Fibroblast of gingiva (primary cell): ENCODE results near the gene MACROD2.

ENCODE experiments used
- DNase-seq: peaks from one replicate; pipeline ENCODE4 v3.0.0-alpha.2; 2011; ENCODE audit warnings: low read depth

MACROD2 gene

DNA sequence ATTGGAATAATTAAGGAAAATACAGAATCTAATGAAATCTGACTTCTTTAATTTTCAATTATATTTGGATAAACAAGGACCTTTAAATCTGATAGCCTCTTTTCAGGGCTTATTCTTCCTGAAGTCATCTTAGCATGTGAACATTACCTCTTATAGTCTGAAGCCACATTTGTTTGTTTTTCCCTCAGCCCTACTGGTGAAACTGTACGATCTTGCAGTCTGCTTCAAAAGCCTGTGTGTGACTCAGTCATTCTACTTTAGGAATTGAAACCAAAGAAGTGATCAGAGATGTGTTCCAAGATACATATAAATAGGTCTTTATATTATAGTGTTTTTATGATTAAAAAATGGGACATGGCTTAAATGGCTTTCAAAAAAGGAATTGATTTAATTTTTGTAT, 67.5 kb downstream of the MACROD2 start:
- DNase-seq: peak; percentile 27

DNA sequence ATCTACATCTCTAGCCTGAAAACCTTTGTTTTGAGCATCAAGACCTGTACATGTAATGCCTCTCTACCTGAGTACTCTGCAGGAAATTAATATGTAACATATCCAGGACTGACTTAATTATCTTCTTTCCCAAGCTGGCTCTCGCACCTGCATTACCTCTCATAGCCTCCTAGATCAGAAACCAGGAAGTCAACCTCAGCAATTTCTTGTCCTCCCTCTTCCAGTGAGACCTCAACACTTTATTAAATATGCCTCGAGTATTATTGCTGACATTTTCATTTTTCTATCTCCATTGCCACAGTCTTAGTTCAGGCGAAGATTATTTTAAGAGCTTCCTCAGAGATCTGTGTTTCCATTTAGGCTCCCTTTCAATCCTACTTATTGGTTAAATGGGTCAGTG, 69.0 kb downstream of the MACROD2 start:
- DNase-seq: no peak

DNA sequence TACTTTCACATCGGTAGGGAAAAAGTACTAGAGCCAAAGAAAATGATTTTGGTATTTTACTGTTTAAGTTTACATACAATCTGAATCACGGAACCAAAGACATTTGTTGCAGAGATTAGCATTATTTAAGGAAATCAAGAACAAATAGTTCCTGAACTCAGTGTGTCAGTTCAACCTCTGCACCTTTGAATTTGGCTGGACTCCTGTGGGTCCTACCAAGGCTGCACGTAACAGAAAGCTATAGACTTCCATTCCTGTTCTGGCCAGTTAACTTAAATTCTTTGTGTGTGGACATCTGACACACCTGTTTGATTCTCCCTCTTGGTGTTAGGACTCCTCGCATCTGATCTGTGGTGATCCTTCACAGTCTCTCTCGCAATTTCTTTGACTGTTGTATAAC, 69.6 kb downstream of the MACROD2 start:
- DNase-seq: no peak

DNA sequence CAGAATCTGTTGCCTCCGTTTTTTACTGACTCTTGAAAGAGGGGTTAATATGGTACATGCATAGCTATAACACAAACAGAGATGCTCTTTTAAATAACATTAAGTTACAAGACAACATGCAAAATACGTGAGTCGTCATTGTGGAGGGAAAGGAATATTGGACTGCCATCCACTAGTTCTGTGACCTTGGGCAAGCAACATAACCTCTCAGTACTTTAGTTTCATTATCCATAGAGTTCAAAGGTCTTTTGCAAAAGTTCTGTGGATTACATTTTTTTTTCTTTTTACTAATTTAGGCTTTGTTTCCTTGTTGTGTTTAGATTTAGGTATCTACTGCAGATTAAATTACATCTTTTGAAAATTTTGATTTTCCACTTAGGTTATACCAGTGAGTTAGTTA, 70.5 kb downstream of the MACROD2 start:
- DNase-seq: no peak

DNA sequence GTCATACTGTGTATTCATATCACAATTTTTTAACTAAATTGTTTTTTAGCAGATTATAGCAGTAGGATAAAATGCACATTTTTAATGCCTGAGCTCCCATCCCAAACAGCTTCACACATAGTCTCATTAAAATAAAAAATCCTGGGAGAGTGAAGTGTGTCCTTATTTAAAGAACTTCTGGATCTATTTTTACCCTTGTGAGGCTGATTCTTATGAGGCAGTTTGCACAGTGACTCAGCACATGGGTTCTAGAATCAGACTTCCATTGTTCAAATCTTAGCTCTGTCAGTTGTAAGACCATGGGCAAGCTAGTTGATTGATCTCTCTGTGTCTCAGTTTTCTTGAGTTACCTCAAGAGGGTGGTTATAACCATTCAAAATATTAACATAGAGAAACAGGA, 72.3 kb downstream of the MACROD2 start:
- DNase-seq: no peak

DNA sequence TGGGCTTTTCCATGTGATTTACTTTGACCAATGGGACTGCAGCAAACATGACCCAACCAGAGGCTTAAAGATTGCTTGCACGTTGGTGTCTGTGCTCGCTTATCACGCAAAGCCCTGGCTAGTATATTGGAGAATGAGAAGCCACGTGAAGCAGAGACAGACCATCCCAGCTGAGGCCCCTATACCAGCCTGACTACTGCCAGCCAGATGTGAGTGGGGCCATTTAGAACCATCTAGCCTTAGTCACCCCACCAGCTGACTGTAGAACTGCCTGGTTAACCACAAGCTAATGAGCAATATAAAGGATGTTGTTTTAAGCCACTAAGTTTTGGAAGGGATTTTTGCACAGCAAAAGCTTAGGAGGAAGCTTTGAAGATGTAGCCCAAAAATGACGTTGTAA, 74.5 kb downstream of the MACROD2 start:
- DNase-seq: peak; percentile 1

DNA sequence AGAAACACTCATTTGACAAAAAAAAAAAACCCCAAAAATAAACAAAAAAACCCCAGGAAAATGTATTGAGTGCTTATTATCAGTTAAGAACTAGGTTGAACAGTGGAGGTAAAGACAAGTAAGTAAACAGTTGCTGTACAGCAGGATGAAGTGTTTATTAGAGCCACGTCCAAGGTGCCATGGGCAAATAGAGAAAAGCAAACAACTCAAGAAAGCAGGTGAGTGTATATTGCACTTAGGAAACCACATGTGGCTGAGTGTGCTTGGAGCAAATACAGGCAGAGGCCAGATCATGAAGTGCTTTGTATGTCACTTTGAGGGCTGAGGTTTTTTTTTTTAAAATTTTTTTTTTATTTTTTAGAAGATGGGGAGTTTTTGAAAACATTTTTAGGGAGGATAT, 98.3 kb downstream of the MACROD2 start:
- no peak for DNase-seq

DNA sequence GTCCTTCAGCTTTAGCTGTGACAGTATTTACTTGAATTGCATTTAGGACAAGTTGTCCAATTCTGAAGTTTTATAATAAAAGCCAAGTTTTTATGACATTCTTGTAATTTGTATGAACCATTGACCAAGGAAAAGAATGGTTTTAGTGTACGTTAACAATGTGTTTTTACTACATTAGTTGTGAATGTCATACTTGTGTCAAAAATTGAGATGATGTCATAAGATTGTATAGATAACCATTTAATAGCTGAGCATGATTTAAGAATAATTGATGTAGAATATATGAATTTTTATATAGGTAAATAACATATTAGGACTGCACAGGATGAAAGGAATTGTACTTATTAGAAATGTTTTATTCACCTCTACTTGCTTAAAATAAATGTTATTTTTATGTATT, 102.9 kb downstream of the MACROD2 start:
- no peak for DNase-seq

DNA sequence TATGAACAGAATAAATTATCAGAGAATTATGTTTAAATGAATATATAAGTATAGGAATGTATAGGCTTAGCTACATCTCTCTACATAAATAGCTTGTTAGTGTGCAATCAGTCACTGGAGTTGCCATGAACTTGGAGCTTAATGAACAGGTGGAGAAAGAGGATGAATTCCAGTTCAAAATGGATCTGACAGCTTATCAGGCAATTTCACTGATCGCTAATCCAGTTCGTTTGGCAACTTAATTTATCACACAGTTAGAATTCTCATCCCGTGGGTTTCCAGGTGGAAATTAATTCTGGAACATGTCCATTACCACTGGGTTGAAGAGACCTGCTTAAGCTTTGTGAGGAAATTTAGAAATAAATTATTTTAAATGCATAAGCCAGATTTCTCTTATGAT, 118.1 kb downstream of the MACROD2 start:
- DNase-seq: no peak

DNA sequence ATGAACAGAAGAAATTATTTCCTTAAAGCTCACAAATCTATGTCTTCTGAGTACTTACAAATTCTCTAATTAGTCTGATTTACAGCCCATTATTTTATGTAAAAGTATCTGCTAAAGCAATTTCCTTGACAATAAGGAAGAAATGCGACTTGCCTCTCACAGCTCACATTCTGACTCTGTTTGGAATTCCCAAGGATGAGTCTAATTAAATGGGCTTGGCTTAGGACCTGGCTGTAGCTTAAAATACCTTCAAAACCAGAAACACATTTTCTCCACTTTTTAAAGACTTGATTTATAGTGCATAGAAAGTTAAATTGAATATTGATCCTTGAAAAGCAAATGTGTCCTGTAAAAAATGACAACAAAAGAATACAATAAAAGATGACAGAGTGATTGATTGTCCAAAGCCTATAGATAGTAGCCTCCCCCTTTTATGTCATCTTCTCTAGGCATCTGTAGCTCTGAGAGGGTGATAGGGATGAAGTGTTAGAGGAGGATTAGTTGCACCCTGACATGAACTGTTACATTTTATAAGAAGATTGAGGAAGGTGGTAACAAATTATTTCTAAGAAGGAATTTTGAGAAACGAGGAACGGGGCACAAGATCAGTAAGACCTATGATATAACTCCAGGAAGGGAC, 118.9 kb downstream of the MACROD2 start:
- DNase-seq: no peak

DNA sequence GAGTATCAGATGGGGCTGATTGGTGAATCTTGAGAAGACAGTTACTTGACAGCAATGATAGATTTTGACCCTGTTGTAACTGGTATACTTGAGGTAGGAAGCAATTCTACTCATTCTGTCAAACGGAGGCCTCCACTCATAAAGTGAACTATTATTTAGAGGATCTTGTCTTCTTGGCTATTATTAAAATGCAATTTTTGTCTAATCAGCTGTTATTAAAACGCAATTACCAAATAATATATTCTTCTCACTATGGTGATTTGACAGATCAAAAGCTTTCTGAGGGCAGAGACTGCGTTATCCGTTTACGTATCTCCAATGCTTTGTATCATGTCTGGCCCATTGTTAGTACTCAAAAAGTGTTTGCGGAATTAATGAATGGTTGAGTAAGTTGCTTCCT, 120.7 kb downstream of the MACROD2 start:
- DNase-seq: no peak

DNA sequence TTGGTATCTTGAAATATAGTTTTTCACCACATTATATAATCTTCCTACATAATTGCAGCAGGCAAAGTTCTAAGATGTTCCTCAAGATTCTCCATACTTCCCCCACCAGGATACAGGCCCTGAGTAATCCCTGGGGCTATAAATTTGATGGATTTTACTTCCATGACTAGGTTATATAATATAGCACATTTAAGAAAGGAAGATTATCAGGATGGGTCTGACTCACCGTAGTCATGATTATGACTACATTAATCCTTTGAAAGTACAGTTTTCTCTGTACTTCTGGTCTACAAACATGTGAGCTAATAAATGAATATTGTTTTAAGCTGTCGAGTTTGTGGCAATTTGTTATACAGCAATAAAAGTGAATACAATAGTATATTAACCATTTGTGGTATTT, 122.5 kb downstream of the MACROD2 start:
- DNase-seq: no peak

DNA sequence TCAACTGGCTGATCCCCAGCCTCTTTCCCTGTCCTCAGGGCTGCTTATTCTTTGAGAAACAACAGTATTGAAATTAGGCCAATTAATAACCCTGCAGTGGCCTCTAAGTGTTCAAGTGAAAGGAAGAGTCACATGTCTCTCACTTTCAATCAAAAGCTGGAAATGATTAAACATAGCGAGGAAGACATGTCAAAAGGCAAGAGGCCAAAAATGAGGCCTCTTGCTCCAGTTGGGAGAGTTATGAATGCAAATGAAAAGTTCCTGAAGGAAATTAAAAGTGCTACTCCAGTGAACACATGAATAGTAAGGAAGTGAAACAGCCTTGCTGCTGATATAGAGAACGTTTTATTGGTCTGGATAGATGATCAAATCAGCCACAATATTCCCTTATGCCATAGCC, 131.5 kb downstream of the MACROD2 start:
- no peak for DNase-seq

DNA sequence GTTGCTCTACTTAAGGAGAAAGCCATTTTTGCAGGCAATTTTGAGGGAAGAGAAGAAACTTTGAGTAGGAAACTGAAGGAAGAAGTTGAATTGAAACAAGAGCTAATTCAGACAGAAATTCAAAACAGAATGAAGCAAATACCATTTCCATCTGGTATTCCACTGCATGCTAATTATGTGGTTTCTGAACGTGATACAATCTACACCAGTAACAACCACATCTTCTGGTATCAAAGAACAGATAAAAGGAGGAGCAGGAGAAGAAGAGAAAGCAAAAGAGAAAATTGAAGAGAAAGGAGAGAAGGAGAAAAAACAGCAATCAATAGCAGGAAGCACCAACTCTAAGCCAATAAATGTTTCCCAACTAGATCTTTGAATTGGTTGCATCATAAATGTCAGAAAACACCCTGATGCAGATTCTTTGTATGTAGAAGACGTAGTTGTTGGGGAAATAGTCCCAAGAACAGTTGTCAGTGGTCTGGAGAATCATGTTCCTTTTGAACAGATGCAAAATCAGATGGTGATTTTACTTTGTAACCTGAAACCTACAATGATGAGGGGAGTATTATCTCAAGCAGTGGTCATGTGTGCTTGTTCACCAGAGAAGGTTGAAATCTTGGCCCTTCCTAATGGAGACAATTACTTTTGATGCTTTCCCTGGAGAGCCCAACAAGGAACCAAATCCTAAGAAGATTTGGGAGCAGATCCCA, 132.4 kb downstream of the MACROD2 start:
- DNase-seq: no peak

DNA sequence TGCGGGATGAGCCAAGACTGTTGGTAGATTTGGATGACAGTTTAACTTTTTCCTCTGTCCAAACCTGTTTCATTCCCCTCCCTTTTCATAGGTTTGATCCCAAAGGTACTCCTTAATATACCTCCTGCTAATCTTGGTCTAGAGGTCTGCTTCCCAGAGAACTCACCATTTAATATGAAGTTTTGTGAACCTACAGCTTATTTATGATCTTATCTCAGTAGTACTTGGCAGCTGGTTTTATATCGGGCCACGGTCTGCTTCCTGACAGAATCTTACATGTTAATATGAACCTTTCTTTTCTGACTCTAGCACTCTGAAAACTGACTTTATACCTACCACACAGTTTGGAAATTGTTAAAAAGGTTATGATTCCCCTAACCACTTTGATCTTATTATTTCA, 138.7 kb downstream of the MACROD2 start:
- DNase-seq: no peak

DNA sequence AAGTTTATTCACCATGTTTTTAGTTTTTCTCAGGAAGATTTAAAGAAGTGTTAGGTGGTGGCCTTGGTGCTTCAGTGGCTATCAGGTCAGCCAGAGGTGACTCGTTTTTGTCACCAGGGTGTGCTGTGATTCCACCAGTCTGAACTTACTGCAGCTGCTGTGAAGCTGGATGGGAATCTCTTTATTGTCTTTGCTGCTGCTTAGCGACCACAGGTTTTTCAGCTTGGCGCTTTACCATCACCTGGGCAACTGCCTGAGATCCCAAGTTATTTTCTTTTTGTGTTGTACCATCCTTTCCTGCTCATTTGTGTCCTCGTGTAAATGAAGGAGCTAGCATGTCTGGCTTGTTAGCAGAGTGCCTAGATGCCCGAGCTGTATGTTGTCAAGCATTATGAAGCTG, 146.9 kb downstream of the MACROD2 start:
- peak; percentile 21 for DNase-seq

DNA sequence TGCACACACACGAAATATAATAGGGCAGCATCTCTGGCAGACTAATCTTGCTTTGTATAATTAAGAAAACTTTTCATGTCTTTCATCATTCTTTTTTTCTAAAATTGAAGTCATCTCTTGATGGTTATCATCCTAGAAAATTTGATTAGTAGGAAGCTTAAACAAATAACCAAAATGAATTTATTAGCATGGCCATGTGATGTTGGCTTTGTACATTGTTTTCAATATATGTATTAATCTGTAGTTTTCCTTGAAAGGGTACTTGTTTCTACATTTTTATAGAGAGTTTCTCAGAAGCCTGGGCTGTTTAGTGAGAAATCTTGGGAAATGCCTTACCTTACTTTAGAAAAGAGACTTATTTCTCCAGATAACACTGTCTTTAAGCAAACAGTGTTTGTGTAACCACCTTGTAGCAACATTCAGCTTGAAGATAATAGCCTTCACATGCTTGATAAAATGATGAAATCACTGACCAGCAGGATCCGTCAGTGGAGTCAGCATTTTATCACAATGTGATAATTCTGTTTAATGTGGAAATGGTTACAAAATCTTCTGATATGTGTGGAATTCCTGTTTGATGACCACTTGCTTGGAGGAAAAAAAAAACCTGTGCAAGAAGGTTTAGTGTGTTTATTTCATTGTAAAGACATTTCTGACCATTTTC, 147.8 kb downstream of the MACROD2 start:
- peak; percentile 27 for DNase-seq

DNA sequence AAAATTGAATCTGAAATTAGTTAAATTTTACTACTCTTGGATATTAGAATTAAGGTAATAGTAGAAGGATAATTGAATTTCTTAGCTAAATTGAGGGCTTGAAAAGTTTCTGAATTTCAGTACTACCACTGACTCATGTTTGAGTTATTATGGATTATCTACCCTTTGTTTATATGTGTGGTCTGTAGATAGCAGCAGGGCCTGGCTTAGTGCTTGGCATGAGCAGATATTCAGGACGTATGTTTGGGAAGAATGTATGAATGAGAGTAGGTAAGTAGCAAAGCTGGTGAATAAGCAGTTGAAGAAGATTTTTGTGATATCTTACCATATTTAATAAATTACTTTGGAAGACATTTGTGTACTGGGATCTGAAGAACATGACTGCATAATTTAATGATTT, 152.7 kb downstream of the MACROD2 start:
- no peak for DNase-seq

DNA sequence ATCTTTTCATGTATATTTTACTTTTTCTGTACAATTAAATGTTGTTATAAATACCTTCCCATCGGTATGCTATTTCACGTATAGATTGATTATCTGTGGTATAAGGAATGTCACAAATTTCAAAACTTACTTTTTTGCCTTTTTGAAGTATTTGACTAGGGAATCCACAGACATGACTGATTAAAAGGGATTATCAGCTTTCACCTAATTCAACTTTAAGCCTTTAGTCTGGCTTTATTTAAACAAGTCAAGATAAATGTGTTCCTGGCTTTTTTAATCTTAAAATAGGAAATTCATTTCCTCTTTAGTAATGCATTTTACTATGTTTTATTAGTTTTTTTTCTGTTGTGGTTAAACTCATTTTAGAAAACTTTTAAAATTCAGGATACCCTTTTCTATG, 160.0 kb downstream of the MACROD2 start:
- no peak for DNase-seq

DNA sequence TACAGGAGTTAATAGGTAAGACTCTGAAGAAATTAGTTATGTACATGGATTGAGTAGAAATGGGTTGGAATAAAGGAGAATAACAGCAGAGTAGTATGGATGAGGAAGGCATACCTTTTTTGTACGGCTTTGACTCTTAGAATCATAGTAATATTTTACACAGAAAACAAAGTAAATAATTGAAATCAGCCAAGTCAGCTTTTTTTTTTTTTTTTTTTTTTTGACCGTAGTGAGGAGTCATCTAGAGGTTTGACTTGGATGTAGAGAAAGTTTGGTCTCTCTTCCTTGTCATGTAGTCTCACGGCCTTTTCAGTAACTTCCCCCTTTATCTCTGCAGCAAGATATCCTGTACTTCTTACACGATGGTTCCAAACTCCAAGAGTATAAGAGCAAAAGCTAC, 183.2 kb downstream of the MACROD2 start:
- no peak for DNase-seq

DNA sequence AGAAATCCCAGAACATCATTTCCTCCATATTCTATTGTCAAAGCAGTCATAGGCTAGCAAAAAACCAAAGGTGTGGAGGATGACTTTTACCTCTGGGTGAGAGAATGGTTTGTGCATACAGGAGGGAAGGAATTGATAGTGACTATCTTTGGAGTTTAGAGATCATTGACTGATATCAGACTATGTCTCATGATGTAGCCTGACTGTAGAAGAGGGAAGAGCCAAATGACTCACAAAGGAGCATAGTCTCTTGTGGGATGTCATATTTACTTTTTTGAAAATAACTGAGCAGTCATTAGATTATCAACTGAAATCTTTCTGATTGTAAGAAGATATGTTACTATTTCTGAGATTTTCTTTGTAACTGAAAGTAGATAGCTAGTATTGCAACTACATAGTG, 183.6 kb downstream of the MACROD2 start:
- DNase-seq: no peak

DNA sequence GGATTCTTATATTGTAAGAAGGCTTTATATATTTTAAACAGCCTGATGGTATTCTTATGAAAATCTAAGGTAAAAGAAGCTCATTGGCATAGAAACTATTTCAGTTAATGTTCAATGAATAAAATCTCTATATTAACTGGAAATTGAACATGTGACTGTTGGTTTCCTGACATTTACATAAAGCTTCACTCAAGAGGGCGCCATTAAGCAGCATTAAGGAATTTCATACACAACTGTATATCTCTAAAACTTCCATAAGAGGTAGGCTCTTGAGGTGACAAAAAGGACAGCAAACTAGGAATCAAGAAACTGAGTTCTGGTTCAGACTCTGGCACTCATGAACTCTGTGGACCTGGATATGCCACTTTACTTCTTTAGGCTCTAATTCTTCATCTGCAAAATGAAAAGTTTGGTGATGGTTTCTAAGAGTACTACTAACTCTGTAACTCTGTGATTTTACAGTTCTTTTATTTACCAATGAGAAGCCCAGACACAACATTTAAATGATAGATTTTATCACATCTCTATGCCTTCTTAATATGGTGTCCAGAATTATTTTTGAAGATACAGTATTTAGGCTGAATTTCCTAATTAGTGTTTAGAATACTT, 194.6 kb downstream of the MACROD2 start:
- DNase-seq: peak; percentile 51

DNA sequence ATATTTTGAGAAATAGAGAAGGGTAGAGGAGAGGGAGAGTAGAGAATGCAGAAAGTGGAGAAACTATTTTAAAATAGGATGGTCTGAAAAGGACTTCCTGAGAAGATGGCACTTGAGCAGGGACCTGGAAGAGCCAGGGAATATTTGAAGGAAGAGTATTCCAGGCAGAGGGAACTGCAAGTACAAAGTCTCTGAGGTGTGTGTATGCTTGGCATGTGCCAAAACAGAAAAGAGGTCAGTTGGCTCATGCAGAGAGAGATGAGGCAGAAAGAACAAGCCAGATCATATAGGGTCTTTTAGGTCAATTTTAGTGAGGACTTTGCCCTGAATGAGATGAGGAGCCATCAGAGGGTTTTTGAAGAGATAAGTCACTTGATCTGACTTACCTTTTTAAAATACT, 196.2 kb downstream of the MACROD2 start:
- DNase-seq: no peak
